Stimulated activated CD4-positive, alpha-beta T cell treated with anti-CD3 and anti-CD28 coated beads, Interleukin-12 subunit alpha, Interleukin-12 subunit beta, amount 100 ng/mL, for 48 hours (primary cell): ENCODE results near the gene SLC25A30.
A peak's percentile ranks its signal among the peaks of the same experiment; 100 is the strongest.
"Not testable (repeated sequence)": the region's sequence is repeated elsewhere in the genome, so short reads cannot be mapped to it uniquely, and the experiment has no call there.

Experiments
- DNase-seq, 3 donors: peaks; one replicate each; pipeline ENCODE4 v3.0.0-alpha.2; 2020; ENCODE audit warnings: low read depth in 2 of 3, low spot score in 1 of 3

SLC25A30 gene

GRCh38 chr13:45392811-45393210 is 25.4 kb downstream of the SLC25A30 start:
- DNase-seq = no peak

DNA sequence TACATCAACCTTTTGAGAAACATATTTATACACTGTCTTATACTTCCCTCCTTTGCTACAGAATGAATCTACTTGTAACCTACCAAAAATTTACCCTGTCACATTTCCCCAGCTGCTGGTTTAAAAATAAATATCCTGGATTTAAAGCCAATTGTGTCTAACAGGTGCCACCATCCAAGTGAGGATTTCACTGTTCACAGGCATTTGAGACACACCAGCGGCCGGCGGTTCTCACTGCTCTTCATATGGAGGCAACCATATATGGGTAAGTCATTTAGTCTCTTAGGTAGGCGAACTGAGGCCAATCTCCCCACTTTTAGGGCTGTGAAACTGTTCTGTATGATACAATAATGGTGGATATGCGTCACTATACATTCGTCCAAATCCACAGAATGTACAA is 26.2 kb downstream of the SLC25A30 start:
- DNase-seq = no peak

DNA sequence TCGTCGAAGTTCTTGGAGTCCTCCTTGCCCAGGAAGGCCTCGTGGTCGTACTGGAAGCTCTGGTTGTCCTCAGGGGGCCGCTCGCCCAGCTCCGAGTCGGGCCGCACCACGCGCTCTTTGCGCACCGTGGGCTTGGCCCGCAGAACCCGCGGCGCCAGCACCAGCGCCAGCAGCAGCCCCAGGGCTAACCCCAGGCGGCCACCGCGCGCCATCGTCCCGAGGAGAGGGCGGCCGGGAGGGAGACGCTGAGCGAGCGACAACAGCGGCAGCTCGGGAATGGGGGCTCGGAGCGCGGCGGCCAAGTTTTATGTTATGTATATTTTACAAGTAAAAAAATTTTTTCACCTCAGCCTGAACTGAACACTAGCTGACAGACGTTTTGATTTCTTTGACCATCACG is 27.0 kb downstream of the SLC25A30 start:
- DNase-seq = not testable (repeated sequence)

- DNase-seq = not testable (repeated sequence)
These were observed 27.8 kb downstream of the SLC25A30 start for GRCh38 chr13:45390348-45390747.

- DNase-seq = no peak
These were observed 29.5 kb downstream of the SLC25A30 start for GRCh38 chr13:45388664-45389063.

GRCh38 chr13:45386892-45387575 is 31.1 kb downstream of the SLC25A30 start:
- not testable (repeated sequence) for DNase-seq

- no peak for DNase-seq
These were observed 32.1 kb downstream of the SLC25A30 start for GRCh38 chr13:45385907-45386553.

DNA sequence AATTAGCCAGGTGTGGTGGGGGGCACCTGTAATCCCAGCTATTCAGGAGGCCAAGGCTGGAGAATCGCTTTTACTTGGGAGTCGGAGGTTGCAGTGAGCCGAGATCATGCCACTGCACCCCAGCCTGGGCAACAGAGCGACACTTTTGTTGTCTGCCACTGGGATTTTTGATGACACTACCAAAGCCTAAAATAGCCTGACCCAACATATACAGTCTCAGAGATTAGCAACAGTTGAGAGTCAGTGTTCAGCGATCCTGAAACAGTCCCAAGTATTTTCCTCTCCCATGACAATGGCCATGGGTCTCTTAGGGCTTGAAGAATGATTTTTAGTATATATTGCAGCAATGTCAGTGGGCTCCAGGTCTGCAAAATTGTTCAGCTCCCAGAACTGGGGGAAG is 32.9 kb downstream of the SLC25A30 start:
- DNase-seq = no peak

DNA sequence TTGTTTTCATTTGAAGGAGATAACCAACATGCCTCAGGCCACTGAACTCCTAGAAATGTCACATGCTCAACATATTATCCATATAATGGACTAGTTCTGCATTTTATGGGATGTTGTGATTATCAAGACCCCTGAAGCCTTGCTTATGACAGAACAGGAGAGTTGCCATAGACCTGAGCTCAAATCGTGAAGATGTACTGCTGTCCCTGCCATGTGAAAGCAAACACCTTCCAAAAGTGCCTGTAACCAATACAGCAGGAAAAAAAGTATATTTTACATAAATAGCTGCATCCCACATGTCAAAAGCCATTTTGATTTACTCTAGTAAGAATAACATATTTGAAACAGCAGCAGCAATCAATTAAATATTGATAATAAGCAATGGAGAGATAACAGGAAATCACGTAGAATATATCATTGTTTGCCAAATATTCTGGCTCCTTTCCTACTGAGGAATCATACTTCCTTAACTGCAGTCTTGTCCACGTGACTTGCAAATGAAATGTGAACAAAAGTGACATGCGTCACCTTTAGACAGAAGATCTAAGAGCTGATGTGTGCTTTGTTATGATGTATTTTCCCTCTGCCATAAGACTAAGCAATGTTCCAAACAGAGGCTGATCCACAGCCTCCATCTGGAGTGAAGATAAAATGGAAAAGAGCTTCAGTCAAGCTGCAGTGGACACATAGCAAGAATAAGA is 33.5 kb downstream of the SLC25A30 start:
- DNase-seq = no peak

- DNase-seq = not testable (repeated sequence)
These were observed 35.4 kb downstream of the SLC25A30 start for GRCh38 chr13:45382739-45383138.

GRCh38 chr13:45381196-45381595 is 37.0 kb downstream of the SLC25A30 start:
- no peak for DNase-seq

DNA sequence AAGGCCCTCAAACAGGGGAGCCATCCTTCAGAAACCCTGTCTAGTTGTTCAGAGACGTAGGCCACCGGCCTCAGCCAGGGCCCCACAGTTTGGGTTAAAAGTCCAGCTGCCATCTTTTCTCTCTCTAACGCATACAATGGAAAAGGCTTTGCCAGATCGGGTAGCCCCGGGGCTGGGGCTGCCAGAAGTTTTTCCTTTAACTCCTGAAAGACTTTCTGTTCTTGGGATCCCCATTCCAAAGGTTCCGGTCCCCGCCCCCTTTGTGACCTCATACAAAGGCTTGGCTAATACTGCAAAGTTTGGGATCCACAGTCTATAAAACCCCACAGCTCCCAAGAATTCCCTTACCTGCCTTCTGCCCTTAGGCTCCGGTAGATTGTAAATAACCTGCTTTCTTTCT is 37.5 kb downstream of the SLC25A30 start:
- not testable (repeated sequence) for DNase-seq

- DNase-seq = not testable (repeated sequence)
These were observed 38.7 kb downstream of the SLC25A30 start for GRCh38 chr13:45379516-45379915.

- not testable (repeated sequence) for DNase-seq
These were observed 39.4 kb downstream of the SLC25A30 start for GRCh38 chr13:45378786-45379185.

- not testable (repeated sequence) for DNase-seq
These were observed 40.9 kb downstream of the SLC25A30 start for GRCh38 chr13:45377314-45377713.

DNA sequence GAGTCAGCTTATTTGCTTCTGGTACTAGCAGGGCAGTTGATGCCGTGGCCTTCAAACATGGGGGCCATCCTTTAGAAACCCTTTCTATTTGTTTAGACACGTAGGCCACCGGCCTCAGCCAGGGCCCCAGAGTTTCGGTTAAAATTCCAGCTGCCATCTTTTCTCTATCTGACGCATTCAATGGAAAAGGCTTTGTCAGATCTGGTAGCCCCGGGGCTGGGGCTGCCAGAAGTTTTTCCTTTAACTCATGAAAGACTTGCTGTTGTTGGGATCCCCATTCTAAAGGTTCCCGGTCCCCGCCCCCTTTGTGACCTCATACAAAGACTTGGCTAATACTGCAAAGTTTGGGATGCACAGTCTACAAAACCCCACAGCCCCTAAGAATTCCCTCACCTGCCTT is 41.5 kb downstream of the SLC25A30 start:
- DNase-seq = not testable (repeated sequence)

DNA sequence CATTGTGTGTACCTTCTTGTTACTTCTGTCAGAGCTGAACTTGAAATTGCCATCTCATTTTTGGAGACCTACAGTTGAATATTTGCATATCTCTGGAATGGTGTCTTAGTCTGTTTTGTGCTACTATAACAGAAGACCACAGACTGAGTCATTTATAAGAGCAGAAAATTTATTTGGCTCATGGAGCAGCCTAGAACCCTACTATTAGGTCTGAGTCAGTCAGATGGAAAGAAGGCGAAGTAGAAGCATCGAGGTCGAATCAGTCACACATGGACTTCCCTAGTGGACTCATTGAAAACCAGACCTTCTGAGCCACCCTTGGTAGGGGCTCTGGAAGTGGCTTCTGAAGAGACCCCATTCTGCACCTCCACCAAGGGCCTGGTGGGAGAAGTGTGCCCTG is 43.3 kb downstream of the SLC25A30 start:
- DNase-seq = no peak

DNA sequence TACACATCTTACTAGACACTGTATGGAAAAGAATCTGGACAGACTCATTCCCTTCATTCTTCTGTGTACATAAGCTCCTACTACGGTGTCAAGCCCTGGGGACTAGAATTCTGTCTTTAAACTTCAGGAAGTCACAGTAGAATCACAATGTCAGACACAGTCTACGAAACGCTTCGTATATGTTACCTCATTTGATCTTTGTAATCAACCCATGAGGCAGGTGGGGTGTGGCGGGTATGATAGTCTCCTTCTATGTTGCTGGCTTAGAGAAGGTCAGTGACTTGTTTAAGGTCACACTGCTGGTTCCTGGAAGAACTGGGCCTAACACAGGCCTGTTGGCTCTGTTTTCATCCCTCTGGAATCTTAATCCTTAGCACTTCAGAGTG is 45.0 kb downstream of the SLC25A30 start:
- no peak for DNase-seq

GRCh38 chr13:45372189-45373161 is 45.7 kb downstream of the SLC25A30 start:
- no peak for DNase-seq

DNA sequence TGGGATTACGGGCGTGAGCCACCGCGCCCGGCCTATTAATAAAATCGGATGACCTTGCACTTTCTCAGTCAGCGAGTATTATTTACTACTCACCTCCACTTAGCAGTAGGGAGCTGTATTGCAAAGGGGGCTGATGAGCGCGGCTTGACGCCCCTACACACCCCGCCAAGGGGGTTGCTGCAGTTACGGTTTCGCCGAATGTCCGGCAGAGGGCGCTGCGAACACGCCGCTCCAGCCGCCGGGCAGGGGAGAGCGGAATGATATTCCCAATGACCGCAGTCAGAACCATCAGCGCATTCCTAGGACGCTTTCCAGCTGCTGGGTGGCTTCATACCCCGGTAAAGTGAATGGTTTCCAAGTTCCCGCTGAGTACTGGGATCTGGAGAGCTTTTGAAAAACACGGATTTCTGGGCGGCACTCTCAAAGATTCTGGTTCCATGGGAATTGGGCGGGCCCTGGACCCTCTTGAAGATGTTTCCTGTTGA is 47.2 kb downstream of the SLC25A30 start:
- peak in 1 of 3 donors; percentile 29 for DNase-seq

- DNase-seq = no peak
These were observed 49.1 kb downstream of the SLC25A30 start for GRCh38 chr13:45369116-45369515.
